SKM-1 (cell line): ENCODE results near the gene LAD1.
A peak's percentile ranks its signal among the peaks of the same experiment; 100 is the strongest.

Experiments used
- DNase-seq: peaks from one replicate; lab custom pipeline; 2025; ENCODE audit not compliant: unreplicated experiment; lab: John Stamatoyannopoulos, UW

Gene LAD1

GRCh38 chr1:201351617-201352016, 47.5 kb downstream of the LAD1 start:
- no peak for DNase-seq

GRCh38 chr1:201350884-201351283, 48.2 kb downstream of the LAD1 start:
- DNase-seq: no peak

- DNase-seq: no peak
Measured at GRCh38 chr1:201350361-201350725, 48.8 kb downstream of the LAD1 start.

GRCh38 chr1:201349092-201349491, 50.0 kb downstream of the LAD1 start:
- no peak for DNase-seq

- DNase-seq: peak; percentile 70
Measured at GRCh38 chr1:201348211-201348566, 50.9 kb downstream of the LAD1 start.

- DNase-seq: no peak
Measured at GRCh38 chr1:201347498-201348210, 51.5 kb downstream of the LAD1 start.

GRCh38 chr1:201346987-201347386, 52.1 kb downstream of the LAD1 start:
- DNase-seq: no peak

- peak; percentile 44 for DNase-seq
Measured at GRCh38 chr1:201346337-201346939, 52.7 kb downstream of the LAD1 start.

- no peak for DNase-seq
Measured at GRCh38 chr1:201345081-201345355, 54.1 kb downstream of the LAD1 start.

- DNase-seq: no peak
Measured at GRCh38 chr1:201344206-201345080, 54.7 kb downstream of the LAD1 start.

GRCh38 chr1:201341377-201341776, 57.7 kb downstream of the LAD1 start:
- DNase-seq: no peak

GRCh38 chr1:201336711-201337450, 62.2 kb downstream of the LAD1 start:
- DNase-seq: no peak

- no peak for DNase-seq
Measured at GRCh38 chr1:201335901-201336300, 63.2 kb downstream of the LAD1 start.

- no peak for DNase-seq
Measured at GRCh38 chr1:201335174-201335870, 63.8 kb downstream of the LAD1 start.

GRCh38 chr1:201334325-201335173, 64.6 kb downstream of the LAD1 start:
- DNase-seq: no peak

- no peak for DNase-seq
Measured at GRCh38 chr1:201332616-201333335, 66.3 kb downstream of the LAD1 start.

- no peak for DNase-seq
Measured at GRCh38 chr1:201332021-201332420, 67.1 kb downstream of the LAD1 start.

GRCh38 chr1:201331166-201331565, 68.0 kb downstream of the LAD1 start:
- DNase-seq: no peak
